ENCODE measurements around the gene DYRK1A. TPM values are rescaled to one million over a fixed set of nuclear protein-coding genes. Genes with fewer than 3 reads are reported as not detected.

Gene DYRK1A
- total RNA-seq, 2 experiments from 2014 or later, result 58.4 to 65.1 TPM

- Histone ChIP-seq H3K4me1 (ENCODE audit: insufficient read depth, low read length, poor library complexity, severe bottlenecking) (peaks cover 53% of the 10 kb centered on the region), H3K4me3 (ENCODE audit: low read depth, low read length, poor library complexity, severe bottlenecking) (no peak overlapping the region), H3K9me3 (ENCODE audit: low read length) (no peaks in the 10 kb centered on the region), H3K79me2 (ENCODE audit: insufficient read depth, low read depth, low read length) (peaks cover 100% of the 10 kb centered on the region), H3K36me3 (ENCODE audit: insufficient read depth, low read length) (peaks cover 29% of the 10 kb centered on the region), H2AFZ (ENCODE audit: low read length) (no peak overlapping the region), H3K9me2 (ENCODE audit: insufficient read depth, low read length) (no peaks in the 10 kb centered on the region), H4K20me1 (ENCODE audit: insufficient read depth, low read length) (peaks cover 76% of the 10 kb centered on the region), H3K27ac (ENCODE audit: low read depth, low read length, poor library complexity, severe bottlenecking) (no peak overlapping the region), H3K4me2 (ENCODE audit: low read length) (peak overlapping the region; percentile 12; the same call in 1 of the 2 replicates)
- no TSS peak for BruUV-seq (replicated peaks)
- POLR2A ChIA-PET, result interaction anchor here (0.5 to 1.8 kb wide), 6 partner anchors 8 to 1094 kb away, joined by 3 to 6 read pairs (median 4); no protein-coding TSS in a partner anchor
- intact Hi-C loops (cut with micrococcal nuclease; ENCODE audit: unreplicated experiment), result no loop called here
- CTCF ChIA-PET (ENCODE audit: unreplicated experiment), result no interaction called here
- DNase-seq (ENCODE audit: low spot score), result no peak
- TF ChIP-seq CTCF (conservative IDR thresholded peaks at IDR 0.05; ENCODE audit: low read length) (no peak), EZH2phosphoT487 (IDR thresholded peaks at IDR 0.05; ENCODE audit: borderline replicate concordance, low read depth, low read length) (no peak)
Measured at GRCh38 chr21:37373539-37373938, 7.0 kb downstream of the DYRK1A start.

DNA sequence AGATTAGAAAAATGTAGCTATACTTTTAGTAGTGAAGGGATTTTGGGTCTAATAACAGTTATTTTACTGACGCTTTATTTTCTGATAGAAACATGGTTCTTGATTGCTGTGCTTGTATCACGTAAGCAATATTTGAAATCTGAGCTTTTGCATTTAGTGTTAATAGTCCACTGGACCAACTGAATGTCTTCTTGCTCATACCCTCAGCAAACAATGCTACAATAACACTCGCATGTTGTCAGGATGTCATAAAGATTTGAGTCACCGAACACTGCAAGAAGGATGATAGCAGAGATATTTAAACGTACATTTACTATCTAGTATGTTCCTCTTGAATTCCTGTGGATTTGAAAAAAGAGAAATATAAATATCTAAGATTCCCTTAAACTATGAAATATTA, 7.5 kb downstream of the DYRK1A start:
- POLR2A ChIA-PET, result interaction anchor here (0.5 to 1.8 kb wide), 5 partner anchors 8 to 282 kb away, joined by 3 to 6 read pairs (median 4); no protein-coding TSS in a partner anchor
- peaks cover 100% of the 10 kb centered on the region for H3K79me2 ChIP-seq (ENCODE audit: insufficient read depth, low read depth, low read length)
- H3K4me2 ChIP-seq (ENCODE audit: low read length), result no peak overlapping the region
- no peak for TF ChIP-seq CTCF (conservative IDR thresholded peaks at IDR 0.05; ENCODE audit: low read length)
- no peak for TF ChIP-seq EZH2phosphoT487 (IDR thresholded peaks at IDR 0.05; ENCODE audit: borderline replicate concordance, low read depth, low read length)
- CTCF ChIA-PET (ENCODE audit: unreplicated experiment), result no interaction called here
- BruUV-seq (replicated peaks), result TSS peak; percentile 3
- no peak overlapping the region for H3K4me3 ChIP-seq (ENCODE audit: low read depth, low read length, poor library complexity, severe bottlenecking)
- H3K9me2 ChIP-seq (ENCODE audit: insufficient read depth, low read length), result no peaks in the 10 kb centered on the region
- H2AFZ ChIP-seq (ENCODE audit: low read length), result no peak overlapping the region
- no peak overlapping the region for H3K27ac ChIP-seq (ENCODE audit: low read depth, low read length, poor library complexity, severe bottlenecking)
- peaks cover 58% of the 10 kb centered on the region for H3K4me1 ChIP-seq (ENCODE audit: insufficient read depth, low read length, poor library complexity, severe bottlenecking)
- intact Hi-C loops (cut with micrococcal nuclease; ENCODE audit: unreplicated experiment), result no loop called here
- no peak for DNase-seq (ENCODE audit: low spot score)
- H3K9me3 ChIP-seq (ENCODE audit: low read length), result no peaks in the 10 kb centered on the region
- peaks cover 26% of the 10 kb centered on the region for H3K36me3 ChIP-seq (ENCODE audit: insufficient read depth, low read length)
- H4K20me1 ChIP-seq (ENCODE audit: insufficient read depth, low read length), result peaks cover 75% of the 10 kb centered on the region

DNA sequence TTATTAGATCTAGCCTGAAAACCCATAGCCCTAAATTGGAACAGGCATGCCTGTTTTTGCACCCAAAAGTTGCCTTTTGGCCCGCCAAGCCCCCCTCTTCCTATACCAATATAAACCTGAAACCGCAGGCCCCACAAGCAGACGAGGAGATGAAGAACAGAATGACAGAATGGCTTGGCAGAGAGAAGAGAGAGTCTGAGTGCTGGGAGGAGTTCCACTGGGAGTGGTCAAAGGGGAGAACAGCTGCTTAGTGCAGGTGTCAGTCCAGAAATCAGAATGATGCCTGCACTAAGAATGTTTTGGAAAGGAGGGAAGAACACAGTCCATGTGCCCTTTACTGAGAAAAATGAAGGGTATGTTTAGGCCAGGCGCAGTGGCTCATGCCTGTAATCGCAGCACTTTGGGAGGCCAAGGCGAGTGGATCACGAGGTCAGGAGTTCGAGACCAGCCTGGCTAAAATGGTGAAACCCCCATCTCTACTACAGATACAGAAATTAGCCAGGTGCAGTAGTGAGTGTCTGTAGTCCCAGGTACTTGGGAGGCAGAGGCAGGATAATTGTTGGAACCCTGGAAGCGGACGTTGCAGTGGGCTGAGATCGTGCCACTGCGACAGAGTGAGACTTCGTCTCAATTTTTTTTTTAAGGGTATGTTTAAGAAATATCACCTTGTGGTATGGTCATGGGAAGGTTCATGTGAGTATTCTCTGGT, 9.4 kb downstream of the DYRK1A start:
- H4K20me1 ChIP-seq (ENCODE audit: insufficient read depth, low read length), result peaks cover 73% of the 10 kb centered on the region
- peaks cover 100% of the 10 kb centered on the region for H3K79me2 ChIP-seq (ENCODE audit: insufficient read depth, low read depth, low read length)
- peaks cover 51% of the 10 kb centered on the region for H3K4me1 ChIP-seq (ENCODE audit: insufficient read depth, low read length, poor library complexity, severe bottlenecking)
- peaks cover 33% of the 10 kb centered on the region for H3K36me3 ChIP-seq (ENCODE audit: insufficient read depth, low read length)
- no peaks in the 10 kb centered on the region for H3K9me2 ChIP-seq (ENCODE audit: insufficient read depth, low read length)
- no peak overlapping the region for H3K4me2 ChIP-seq (ENCODE audit: low read length)
- CTCF ChIA-PET (ENCODE audit: unreplicated experiment), result no interaction called here
- no peaks in the 10 kb centered on the region for H3K9me3 ChIP-seq (ENCODE audit: low read length)
- POLR2A ChIA-PET, result interaction anchor here (0.7 to 1.6 kb wide), 2 partner anchors 9 to 15 kb away, joined by 3 to 8 read pairs; no protein-coding TSS in a partner anchor
- H2AFZ ChIP-seq (ENCODE audit: low read length), result no peak overlapping the region
- H3K4me3 ChIP-seq (ENCODE audit: low read depth, low read length, poor library complexity, severe bottlenecking), result no peak overlapping the region
- intact Hi-C loops (cut with micrococcal nuclease; ENCODE audit: unreplicated experiment), result no loop called here
- TF ChIP-seq CTCF (conservative IDR thresholded peaks at IDR 0.05; ENCODE audit: low read length), result no peak
- no peak for TF ChIP-seq EZH2phosphoT487 (IDR thresholded peaks at IDR 0.05; ENCODE audit: borderline replicate concordance, low read depth, low read length)
- H3K27ac ChIP-seq (ENCODE audit: low read depth, low read length, poor library complexity, severe bottlenecking), result no peak overlapping the region
- no peak for DNase-seq (ENCODE audit: low spot score)
- BruUV-seq (replicated peaks), result no TSS peak
